ENCODE results near the gene PDCD11.
A peak's percentile ranks its signal among the peaks of the same experiment; 100 is the strongest.

The PDCD11 gene

DNA sequence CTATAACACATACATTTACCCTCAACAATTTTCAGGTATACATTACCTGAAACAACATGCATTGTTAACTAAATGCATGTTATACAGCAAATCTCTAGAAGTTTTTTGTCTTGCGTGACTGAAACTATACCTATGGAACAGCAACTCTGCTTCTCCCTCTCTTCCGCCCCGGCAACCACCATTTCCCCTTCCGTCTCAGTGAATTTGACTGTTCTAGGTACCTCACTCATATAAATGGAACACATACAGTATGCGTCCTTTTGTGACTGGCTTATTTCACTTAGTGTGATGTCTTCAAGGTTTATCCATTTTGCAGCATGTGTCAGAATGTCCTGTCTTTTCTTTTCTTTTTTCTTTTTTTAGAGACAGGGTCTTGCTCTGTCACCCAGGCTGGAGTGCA is 33.2 kb downstream of the PDCD11 start:
- TF ChIP-seq, protein P1, sequence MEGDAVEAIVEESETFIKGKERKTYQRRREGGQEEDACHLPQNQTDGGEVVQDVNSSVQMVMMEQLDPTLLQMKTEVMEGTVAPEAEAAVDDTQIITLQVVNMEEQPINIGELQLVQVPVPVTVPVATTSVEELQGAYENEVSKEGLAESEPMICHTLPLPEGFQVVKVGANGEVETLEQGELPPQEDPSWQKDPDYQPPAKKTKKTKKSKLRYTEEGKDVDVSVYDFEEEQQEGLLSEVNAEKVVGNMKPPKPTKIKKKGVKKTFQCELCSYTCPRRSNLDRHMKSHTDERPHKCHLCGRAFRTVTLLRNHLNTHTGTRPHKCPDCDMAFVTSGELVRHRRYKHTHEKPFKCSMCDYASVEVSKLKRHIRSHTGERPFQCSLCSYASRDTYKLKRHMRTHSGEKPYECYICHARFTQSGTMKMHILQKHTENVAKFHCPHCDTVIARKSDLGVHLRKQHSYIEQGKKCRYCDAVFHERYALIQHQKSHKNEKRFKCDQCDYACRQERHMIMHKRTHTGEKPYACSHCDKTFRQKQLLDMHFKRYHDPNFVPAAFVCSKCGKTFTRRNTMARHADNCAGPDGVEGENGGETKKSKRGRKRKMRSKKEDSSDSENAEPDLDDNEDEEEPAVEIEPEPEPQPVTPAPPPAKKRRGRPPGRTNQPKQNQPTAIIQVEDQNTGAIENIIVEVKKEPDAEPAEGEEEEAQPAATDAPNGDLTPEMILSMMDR (conservative IDR thresholded peaks at IDR 0.05; ENCODE audit: control insufficient read depth, insufficient read depth, low read depth, low read length) = no peak
- DNase-seq (ENCODE audit: low read depth) = no peak
- H3K4me3 ChIP-seq (ENCODE audit: control insufficient read depth, low read depth, low read length) = no peak overlapping the region

DNA sequence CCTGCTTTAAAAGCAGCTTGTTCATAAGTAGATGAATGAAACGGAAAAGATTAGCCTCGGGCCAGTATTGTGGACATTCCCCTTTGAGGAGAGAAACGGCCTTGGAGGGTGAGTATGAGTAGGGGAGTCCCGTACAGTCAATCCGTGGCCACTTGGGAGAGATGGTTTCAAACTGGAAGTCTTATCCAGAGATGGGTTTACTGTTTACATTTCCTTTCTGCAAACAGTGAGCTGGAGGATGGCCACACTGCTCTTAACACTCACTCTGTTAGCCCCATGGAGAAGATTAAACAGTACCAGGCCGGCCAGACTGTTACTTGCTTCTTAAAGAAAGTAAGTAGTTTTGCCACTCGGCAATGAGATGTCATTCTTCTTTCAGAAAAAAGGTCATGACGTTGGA is 35.5 kb downstream of the PDCD11 start:
- no peak overlapping the region for H3K4me3 ChIP-seq (ENCODE audit: control insufficient read depth, low read depth, low read length)
- TF ChIP-seq, protein P1 (conservative IDR thresholded peaks at IDR 0.05; ENCODE audit: control insufficient read depth, insufficient read depth, low read depth, low read length) = no peak
- no peak for DNase-seq (ENCODE audit: low read depth)

DNA sequence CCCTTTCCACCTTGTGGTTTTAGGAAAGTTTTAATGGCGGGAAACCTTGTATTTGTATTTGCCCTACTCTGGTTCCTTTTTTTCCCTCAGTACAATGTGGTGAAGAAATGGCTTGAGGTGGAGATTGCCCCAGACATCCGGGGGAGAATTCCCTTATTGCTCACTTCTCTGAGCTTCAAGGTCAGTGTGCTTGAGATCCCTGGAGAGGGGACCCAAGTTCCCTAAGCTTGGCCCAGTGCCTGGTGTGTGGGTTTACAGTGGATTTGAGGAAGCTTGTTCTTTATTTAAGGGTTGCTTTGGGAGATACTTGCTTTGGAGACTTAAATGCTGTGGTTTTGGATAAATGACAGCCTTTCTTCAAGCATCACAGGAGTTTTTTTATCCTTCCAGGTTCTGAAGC is 37.4 kb downstream of the PDCD11 start:
- peak; percentile 82 for DNase-seq (ENCODE audit: low read depth)
- no peak overlapping the region for H3K4me3 ChIP-seq (ENCODE audit: control insufficient read depth, low read depth, low read length)
- TF ChIP-seq, protein P1 (conservative IDR thresholded peaks at IDR 0.05; ENCODE audit: control insufficient read depth, insufficient read depth, low read depth, low read length) = no peak

DNA sequence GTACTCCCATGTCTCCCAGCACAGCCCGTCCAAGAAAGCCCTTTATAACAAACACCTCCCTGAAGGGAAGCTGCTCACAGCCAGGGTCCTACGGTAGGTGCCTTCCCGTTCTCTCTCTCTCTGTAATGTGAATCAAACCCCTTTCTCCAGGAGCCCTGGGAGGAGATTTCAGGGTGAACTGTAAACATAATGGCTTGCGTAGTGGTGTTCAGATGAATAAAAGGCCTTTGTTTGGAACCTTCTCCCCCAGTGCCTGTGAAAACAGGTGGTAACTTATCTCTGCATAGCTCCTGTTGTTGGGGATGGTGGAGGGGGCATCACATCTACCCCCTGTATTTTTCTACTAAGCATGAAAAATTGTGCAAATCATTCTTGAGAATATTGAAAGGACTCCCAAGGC is 43.4 kb downstream of the PDCD11 start:
- TF ChIP-seq, protein P1 (conservative IDR thresholded peaks at IDR 0.05; ENCODE audit: control insufficient read depth, insufficient read depth, low read depth, low read length) = no peak
- no peak overlapping the region for H3K4me3 ChIP-seq (ENCODE audit: control insufficient read depth, low read depth, low read length)
- no peak for DNase-seq (ENCODE audit: low read depth)

DNA sequence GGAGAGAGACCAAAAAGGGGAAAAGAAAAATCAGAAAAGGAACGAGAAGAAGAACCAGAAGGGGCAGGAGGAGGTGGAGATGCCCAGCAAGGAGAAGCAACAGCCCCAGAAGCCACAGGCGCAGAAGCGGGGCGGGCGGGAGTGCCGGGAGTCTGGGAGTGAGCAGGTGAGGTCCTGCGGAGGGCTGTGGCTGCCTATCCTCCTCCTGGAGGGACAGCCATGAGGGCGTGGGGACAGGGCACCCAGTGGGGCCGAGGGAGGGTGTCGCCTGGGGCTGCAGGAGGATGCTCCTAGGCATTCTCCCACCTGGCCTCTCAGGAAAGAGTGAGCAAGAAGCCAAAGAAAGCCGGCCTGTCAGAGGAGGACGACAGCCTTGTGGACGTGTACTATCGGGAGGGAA is 44.0 kb downstream of the PDCD11 start:
- TF ChIP-seq, protein P1 (conservative IDR thresholded peaks at IDR 0.05; ENCODE audit: control insufficient read depth, insufficient read depth, low read depth, low read length) = no peak
- DNase-seq (ENCODE audit: low read depth) = no peak
- no peak overlapping the region for H3K4me3 ChIP-seq (ENCODE audit: control insufficient read depth, low read depth, low read length)

DNA sequence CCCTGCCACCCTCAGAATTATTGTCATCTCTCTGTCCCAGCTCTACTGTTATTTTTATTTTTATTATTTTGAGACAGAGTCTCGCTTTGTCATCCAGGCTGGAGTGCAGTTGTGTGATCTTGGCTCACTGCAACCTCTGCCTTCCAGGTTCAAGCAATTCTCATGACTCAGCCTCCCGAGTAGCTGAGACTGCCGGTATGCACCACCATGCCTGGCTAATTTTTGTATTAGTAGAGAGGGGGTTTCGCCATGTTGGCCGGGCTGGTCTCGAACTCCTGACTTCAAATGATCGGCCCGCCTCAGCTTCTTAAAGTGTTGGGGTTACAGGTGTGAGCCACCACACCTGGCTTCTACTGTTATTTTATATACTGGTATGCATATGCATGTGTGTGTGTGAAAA is 44.8 kb downstream of the PDCD11 start:
- peak; percentile 45 for DNase-seq (ENCODE audit: low read depth)
- H3K4me3 ChIP-seq (ENCODE audit: control insufficient read depth, low read depth, low read length) = no peak overlapping the region
- TF ChIP-seq, protein P1 (conservative IDR thresholded peaks at IDR 0.05; ENCODE audit: control insufficient read depth, insufficient read depth, low read depth, low read length) = no peak

DNA sequence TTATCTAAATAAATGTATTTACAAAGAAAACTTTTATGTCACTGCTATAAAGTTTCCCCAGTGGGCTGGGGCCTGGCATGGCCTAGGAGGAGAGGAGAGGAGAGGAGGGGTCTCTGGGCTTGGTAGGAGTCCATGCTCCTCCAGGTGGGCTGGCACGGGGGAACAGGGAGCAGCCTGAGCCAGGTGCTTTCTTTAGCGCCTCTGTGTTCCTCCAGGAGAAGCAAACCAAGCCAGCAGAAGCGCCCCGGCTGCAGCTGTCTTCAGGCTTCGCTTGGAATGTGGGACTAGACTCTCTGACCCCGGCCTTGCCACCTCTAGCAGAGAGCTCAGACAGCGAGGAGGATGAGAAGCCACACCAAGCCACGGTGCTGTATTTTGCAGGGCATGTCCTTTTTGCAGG is 45.2 kb downstream of the PDCD11 start:
- TF ChIP-seq, protein P1 (conservative IDR thresholded peaks at IDR 0.05; ENCODE audit: control insufficient read depth, insufficient read depth, low read depth, low read length) = no peak
- H3K4me3 ChIP-seq (ENCODE audit: control insufficient read depth, low read depth, low read length) = no peak overlapping the region
- no peak for DNase-seq (ENCODE audit: low read depth)
